Measurements from ENCODE around the gene GALNTL6. TPM values are rescaled to one million over a fixed set of nuclear protein-coding genes. Genes with fewer than 3 reads are reported as not detected.
"Not testable (repeated sequence)": the region's sequence is repeated elsewhere in the genome, so short reads cannot be mapped to it uniquely, and the experiment has no call there.

The GALNTL6 gene
- total RNA-seq, 1 donor from 2014 or later = 1.7 TPM

DNA sequence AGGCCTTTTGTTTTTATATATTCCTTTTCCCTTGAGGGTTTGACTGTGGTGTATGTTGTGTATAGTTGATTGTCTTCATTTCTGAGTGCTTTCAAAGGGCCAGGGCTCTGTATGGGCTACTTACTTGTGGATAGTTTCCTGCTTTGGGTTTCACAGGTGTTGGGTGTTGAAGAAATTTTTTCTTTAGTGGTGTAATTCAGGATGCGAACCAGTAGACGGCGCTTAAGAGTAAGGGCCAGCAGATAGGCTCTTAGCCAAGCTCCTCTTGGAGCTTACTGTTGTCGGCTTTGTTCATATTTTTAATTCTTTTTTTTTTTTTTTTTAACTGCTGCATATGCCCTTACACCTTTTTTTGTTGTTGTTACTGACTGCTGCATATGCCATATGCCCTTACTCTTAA lies 1079.1 kb downstream of the GALNTL6 start:
- TF ChIP-seq, protein P1, sequence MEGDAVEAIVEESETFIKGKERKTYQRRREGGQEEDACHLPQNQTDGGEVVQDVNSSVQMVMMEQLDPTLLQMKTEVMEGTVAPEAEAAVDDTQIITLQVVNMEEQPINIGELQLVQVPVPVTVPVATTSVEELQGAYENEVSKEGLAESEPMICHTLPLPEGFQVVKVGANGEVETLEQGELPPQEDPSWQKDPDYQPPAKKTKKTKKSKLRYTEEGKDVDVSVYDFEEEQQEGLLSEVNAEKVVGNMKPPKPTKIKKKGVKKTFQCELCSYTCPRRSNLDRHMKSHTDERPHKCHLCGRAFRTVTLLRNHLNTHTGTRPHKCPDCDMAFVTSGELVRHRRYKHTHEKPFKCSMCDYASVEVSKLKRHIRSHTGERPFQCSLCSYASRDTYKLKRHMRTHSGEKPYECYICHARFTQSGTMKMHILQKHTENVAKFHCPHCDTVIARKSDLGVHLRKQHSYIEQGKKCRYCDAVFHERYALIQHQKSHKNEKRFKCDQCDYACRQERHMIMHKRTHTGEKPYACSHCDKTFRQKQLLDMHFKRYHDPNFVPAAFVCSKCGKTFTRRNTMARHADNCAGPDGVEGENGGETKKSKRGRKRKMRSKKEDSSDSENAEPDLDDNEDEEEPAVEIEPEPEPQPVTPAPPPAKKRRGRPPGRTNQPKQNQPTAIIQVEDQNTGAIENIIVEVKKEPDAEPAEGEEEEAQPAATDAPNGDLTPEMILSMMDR (conservative IDR thresholded peaks at IDR 0.05) = peak; percentile 67
- Mint-ChIP-seq H3K27ac (no peak overlapping the region), H3K9me3 (peaks cover 23% of the 10 kb centered on the region), H3K27me3 (no peaks in the 10 kb centered on the region), H3K4me1 (ENCODE audit: unreplicated experiment) (no peaks in the 10 kb centered on the region), H3K36me3 (peaks cover 5% of the 10 kb centered on the region), H3K4me3 (no peak overlapping the region)
- no peak for DNase-seq (ENCODE audit: extremely low spot score, unreplicated experiment)

DNA sequence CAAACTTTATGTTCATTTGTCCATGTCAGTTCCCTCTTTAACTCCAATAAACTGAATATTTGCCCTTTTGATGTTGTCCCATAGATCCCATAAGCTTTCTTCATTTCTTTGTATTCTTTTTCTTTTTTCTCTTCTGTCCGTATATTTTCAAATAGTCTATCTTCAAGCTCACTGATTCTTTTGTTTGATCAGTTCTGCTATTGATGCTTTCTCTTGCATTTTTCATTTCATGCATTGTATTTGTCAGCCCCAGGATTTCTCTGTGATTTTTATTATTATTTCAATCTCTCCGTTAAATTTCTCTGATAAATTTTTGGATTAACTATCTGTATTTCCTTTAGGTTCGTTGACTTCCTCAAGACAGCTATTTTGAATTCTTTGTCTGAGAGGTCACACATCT lies 1082.5 kb downstream of the GALNTL6 start:
- Mint-ChIP-seq H3K4me3 (no peak overlapping the region), H3K27me3 (no peaks in the 10 kb centered on the region), H3K9me3 (peaks cover 14% of the 10 kb centered on the region), H3K36me3 (peaks cover 5% of the 10 kb centered on the region), H3K4me1 (ENCODE audit: unreplicated experiment) (peaks cover 11% of the 10 kb centered on the region), H3K27ac (no peak overlapping the region)
- TF ChIP-seq, protein P1 (conservative IDR thresholded peaks at IDR 0.05) = no peak
- DNase-seq (ENCODE audit: extremely low spot score, unreplicated experiment) = no peak

DNA sequence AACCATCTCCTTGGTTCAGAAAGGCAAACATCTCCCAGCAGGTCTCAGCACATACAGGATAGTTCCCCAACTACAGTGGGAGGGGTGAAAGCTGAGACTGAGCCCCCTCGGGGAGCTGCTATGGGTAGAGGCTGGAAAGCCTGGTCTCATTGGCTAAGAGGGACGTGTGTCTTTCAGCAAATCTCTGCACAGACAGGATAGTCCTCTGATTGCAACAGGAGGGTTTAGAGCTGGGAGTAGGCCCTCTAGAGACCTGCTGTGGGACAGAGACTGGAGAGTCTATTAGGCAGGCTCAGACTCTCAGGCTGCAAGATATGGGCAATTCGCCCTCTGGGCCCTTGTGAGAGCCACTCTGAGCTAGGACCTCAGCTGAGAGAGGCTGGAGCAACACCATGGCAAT lies 1083.8 kb downstream of the GALNTL6 start:
- Mint-ChIP-seq H3K27me3 (no peaks in the 10 kb centered on the region), H3K4me1 (ENCODE audit: unreplicated experiment) (peaks cover 16% of the 10 kb centered on the region), H3K27ac (no peak overlapping the region), H3K36me3 (peaks cover 5% of the 10 kb centered on the region), H3K9me3 (peaks cover 12% of the 10 kb centered on the region), H3K4me3 (no peak overlapping the region)
- no peak for DNase-seq (ENCODE audit: extremely low spot score, unreplicated experiment)
- TF ChIP-seq, protein P1 (conservative IDR thresholded peaks at IDR 0.05) = no peak

DNA sequence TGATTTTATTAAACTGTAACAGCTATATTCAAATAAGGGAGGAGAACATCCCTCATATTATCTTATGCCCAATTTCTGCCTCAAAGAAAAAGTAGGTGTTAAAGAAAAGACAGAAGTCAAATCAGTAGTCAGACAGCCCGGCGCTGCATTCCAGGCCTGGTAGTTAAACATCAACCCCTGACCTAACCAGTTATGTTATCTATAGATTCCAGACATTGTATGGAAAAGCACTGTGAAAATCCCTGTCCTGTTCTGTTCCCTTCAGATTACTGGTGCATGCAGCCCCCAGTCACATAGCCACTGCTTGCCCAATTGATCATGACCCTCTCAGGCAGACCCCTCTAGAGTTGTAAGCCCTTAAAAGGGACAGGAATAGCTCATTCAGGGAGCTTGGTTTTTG lies 1085.5 kb downstream of the GALNTL6 start:
- TF ChIP-seq, protein P1 (conservative IDR thresholded peaks at IDR 0.05) = no peak
- Mint-ChIP-seq H3K4me3 (no peak overlapping the region), H3K27ac (no peak overlapping the region), H3K4me1 (ENCODE audit: unreplicated experiment) (peaks cover 16% of the 10 kb centered on the region), H3K9me3 (peaks cover 12% of the 10 kb centered on the region), H3K27me3 (no peaks in the 10 kb centered on the region), H3K36me3 (peaks cover 5% of the 10 kb centered on the region)
- no peak for DNase-seq (ENCODE audit: extremely low spot score, unreplicated experiment)

DNA sequence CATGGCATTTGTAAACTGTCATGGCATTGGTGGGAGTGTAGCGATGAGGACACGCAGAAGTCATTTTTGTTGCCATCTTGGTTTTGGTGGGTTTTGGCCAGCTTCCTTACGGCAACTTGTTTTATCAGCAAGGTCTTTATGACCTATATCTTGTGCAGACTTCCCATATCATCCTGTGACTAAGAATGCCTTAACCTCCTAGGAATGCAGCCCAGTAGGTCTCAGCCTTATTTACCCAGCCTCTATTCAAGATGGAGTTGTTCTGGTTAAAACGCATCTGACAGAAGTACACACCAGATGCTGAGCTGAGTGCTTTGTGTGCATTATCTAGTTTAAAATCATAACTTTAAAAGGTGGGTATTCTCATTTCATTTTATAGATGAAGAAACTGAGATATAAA lies 1086.7 kb downstream of the GALNTL6 start:
- Mint-ChIP-seq H3K36me3 (peaks cover 5% of the 10 kb centered on the region), H3K27me3 (no peaks in the 10 kb centered on the region), H3K9me3 (peaks cover 12% of the 10 kb centered on the region), H3K27ac (no peak overlapping the region), H3K4me3 (no peak overlapping the region), H3K4me1 (ENCODE audit: unreplicated experiment) (peaks cover 16% of the 10 kb centered on the region)
- TF ChIP-seq, protein P1 (conservative IDR thresholded peaks at IDR 0.05) = no peak
- DNase-seq (ENCODE audit: extremely low spot score, unreplicated experiment) = no peak

DNA sequence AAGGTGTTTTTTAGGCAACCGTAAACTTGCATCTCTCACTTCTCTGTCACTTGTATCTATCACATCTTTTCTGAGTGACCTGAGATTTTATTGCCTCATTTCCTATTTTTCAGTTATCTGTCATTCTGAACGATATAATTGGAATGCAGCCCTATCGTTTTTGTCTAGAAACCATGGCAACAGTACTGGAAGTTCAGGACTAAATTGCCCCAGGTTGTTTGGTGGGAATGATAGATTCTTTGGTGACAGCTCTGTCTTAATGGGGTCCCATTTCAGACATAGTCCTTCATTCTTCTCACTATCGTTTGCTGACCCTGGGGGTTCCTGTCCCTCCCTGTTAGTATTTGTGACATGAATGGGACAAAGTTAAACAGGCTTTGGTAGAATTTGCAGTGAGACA lies 1087.7 kb downstream of the GALNTL6 start:
- Mint-ChIP-seq H3K4me1 (ENCODE audit: unreplicated experiment) (peaks cover 16% of the 10 kb centered on the region), H3K36me3 (peaks cover under 1% of the 10 kb centered on the region)

DNA sequence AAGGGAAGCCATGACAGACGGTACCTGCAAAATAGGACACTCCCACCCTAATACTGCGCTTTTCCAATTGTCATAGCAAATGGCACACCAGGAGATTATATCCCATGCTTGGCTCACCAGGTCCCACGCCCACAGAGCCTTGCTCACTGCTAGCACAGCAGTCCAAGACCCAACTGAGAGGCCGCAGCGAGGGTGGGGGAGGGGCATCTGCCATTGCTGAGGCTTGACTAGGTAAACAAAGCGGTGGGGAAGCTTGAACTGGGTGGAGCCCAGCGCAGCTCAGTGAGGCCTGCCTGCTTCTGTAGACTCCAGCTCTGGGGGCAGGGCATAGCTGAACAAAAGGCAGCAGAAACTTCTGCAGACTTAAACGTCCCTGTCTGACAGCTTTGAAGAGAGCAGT lies 1099.3 kb downstream of the GALNTL6 start:
- not testable (repeated sequence) for DNase-seq (ENCODE audit: extremely low spot score, unreplicated experiment); H3K36me3 Mint-ChIP-seq; H3K4me3 Mint-ChIP-seq; H3K4me1 Mint-ChIP-seq (ENCODE audit: unreplicated experiment); H3K9me3 Mint-ChIP-seq; H3K27ac Mint-ChIP-seq; H3K27me3 Mint-ChIP-seq

More for the DNA sequence above, 1087.7 kb downstream of the GALNTL6 start:
- Mint-ChIP-seq H3K9me3 (peaks cover 6% of the 10 kb centered on the region), H3K27ac (peak overlapping the region; percentile 4), H3K27me3 (no peaks in the 10 kb centered on the region), H3K4me3 (peak overlapping the region; percentile 7)
- no peak for DNase-seq (ENCODE audit: extremely low spot score, unreplicated experiment)
- TF ChIP-seq, protein P1 (conservative IDR thresholded peaks at IDR 0.05) = no peak

DNA sequence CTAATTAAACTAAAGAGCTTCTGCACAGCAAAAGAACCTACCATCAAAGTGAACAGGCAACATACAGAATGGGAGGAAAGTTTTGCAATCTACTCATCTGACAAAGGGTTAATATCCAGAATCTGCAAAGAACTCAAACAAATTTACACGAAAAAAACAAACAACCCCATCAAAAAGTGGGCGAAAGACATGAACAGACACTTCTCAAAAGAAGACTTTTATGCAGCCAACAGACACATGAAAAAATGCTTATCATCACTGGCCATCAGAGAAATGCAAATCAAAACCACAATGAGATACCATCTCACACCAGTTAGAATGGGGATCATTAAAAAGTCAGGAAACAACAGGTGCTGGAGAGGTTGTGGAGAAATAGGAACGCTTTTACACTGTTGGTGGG lies 1104.2 kb downstream of the GALNTL6 start:
- H3K4me1 Mint-ChIP-seq (ENCODE audit: unreplicated experiment); H3K4me3 Mint-ChIP-seq; H3K27ac Mint-ChIP-seq; H3K27me3 Mint-ChIP-seq; H3K36me3 Mint-ChIP-seq; DNase-seq (ENCODE audit: extremely low spot score, unreplicated experiment); H3K9me3 Mint-ChIP-seq: not testable (repeated sequence)
